Skeletal muscle tissue (tissue), 2 donors: ENCODE results near the gene AHI1. TPM values are rescaled to one million over a fixed set of nuclear protein-coding genes. Genes with fewer than 3 reads are reported as not detected.

ENCODE experiments used
- small RNA-seq: library from RNA; depleted of rRNA; stranded (forward); fragments of <200 nt; gene quantifications from one replicate; pipeline ENCODE3, GENCODE V24; 2014
- total RNA-seq: library from RNA; depleted of rRNA; stranded (reverse); fragments of >200 nt; gene quantifications from one replicate; pipeline ENCODE4 v1.2.3, GENCODE V29; 2014

AHI1 gene
- total RNA-seq, 1 donor from 2014 or later = 29.7 TPM

Small RNA genes lying within 50 kb of the gene (small RNA-seq; reads per million reads assigned to genes)
- gene MIR548A2 (not detected), gene RF00019 (not detected)
